RCC 7860 (cell line): ENCODE results near the gene ZNF394.
"Not testable (repeated sequence)": the region's sequence is repeated elsewhere in the genome, so short reads cannot be mapped to it uniquely, and the experiment has no call there.

Experiments
- DNase-seq: peaks from one replicate; pipeline ENCODE4 v3.0.0-alpha.2; 2015; ENCODE audit warnings: low spot score
- FAIRE-seq: peaks from 2 replicates; lab custom pipeline; 2012; peaks lifted over from hg19 to GRCh38; lab: Jason Lieb, UNC

The ZNF394 gene

DNA sequence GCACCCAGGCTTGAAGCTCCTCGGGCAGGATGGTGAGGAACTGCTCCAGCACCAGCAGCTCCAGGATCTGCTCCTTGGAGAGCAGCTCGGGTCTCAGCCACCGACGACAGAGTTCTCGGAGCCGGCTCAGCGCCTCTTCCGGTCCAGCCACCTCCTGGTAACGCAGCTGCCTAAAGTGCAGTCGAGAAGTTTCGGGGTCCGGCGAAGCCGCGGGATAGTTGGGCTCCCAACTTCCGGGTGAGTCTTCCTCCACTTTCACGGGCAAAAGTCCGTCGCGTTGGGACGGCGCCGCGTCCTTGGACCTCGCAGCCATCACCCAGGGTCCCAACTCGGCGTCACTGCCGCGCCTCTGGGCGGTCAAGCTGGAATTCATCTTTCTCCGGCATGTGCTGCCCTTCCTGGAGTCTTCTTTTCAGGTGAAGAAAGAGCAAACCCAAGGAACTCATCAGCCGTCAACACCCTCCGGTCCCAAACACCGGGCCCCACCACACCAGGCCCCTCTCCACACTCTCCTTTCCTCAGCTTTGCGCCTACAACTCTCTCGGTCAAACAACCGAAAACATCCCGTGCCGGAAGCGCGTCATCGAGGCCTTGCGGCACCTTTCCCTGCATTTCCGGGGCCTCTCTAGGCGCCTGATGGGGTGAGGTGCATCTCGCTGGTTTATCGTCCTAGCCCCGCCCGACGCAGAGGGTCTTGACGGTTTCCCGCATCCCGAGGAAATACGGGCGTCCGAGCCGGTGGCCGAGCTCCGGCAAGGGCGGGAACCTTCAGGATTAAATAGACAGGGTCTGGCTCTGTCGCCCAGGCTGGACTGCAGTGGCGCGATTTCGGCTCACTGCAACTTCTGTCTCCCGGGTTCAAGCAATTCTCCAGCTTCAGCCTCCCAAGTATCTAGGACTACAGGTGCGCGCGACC lies at the start of gene ZNF394:
Gene ZNF394, minus strand, starts transcription at position 561 of the 916 bp plus-strand sequence. Its CDS starts 188 bp downstream, at position 373.
- peak; percentile 46 for FAIRE-seq
- peak; percentile 81 for DNase-seq

GRCh38 chr7:99549545-99549944 lies 49.5 kb upstream of the ZNF394 start:
- DNase-seq, FAIRE-seq: not testable (repeated sequence)

GRCh38 chr7:99545308-99545707 lies 45.2 kb upstream of the ZNF394 start:
- FAIRE-seq, DNase-seq: not testable (repeated sequence)

GRCh38 chr7:99543916-99544315 lies 43.8 kb upstream of the ZNF394 start:
- DNase-seq: no peak
- no peak for FAIRE-seq

- no peak for DNase-seq
- FAIRE-seq: no peak
Measured at GRCh38 chr7:99543081-99543671, 43.1 kb upstream of the ZNF394 start.

DNA sequence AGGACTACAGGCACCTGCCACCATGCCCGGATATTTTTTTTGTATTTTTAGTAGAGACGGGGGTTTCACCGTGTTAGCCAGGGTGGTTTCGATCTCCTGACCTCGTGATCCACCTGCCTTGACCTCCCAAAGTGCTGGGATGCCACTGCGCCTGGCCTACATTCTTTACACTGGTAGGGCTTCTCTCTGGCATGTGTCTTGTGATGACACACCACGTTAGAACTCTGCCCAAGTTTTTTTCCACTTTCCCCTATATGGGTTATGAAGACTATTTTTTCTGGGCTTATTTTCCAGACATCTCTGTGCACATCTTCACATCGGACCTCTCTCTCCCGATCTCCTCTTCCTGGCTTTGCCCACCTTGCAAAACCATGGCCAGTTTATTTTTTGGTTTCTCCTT lies 41.1 kb upstream of the ZNF394 start:
- FAIRE-seq (no peak), DNase-seq (no peak)

GRCh38 chr7:99540542-99540941 lies 40.5 kb upstream of the ZNF394 start:
- DNase-seq (no peak), FAIRE-seq (no peak)

GRCh38 chr7:99539213-99539811 lies 39.2 kb upstream of the ZNF394 start:
- FAIRE-seq: no peak
- no peak for DNase-seq

GRCh38 chr7:99535667-99536066 lies 35.6 kb upstream of the ZNF394 start:
- FAIRE-seq (no peak), DNase-seq (no peak)

- no peak for DNase-seq
- no peak for FAIRE-seq
Measured at GRCh38 chr7:99531354-99531765, 31.3 kb upstream of the ZNF394 start.

GRCh38 chr7:99525713-99526440 lies 25.8 kb upstream of the ZNF394 start:
- DNase-seq (no peak), FAIRE-seq (no peak)

DNA sequence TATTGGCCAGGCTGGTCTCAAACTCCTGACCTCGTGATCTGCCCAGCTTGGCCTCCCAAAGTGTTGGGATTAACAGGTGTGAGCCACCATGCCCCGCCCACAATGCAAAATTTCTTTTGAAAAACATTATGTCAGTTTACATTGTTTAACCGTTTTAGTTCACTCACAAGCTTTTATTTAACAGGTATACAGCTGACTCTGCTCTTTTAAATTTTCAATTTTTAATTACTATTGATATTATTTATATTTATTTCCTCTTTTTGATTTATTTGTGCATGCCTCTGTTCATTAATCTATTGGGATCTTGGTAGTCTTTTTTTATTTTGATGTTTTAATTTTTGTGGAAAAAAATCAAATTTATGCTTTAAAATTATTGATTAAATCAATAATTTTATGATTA lies 21.3 kb upstream of the ZNF394 start:
- no peak for DNase-seq
- no peak for FAIRE-seq

GRCh38 chr7:99514050-99514449 lies 14.0 kb upstream of the ZNF394 start:
- FAIRE-seq: no peak
- DNase-seq: no peak

DNA sequence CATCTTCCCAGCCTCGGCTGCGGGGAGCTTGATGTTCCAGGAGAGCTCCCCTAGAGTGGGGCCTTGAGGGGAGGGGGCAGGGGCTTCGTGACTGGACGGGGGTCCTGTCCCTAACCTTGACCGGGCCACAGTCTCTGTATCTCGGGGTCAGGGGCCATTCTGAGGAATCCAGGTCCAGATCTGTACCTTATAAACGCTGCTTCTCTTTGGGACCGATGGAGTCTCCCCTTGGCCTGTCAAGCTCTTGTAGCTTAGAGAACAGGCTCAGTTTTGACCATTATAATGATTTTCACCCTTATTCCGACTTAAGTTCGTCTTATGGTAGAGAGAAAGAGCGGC lies 5.2 kb upstream of the ZNF394 start:
- DNase-seq: no peak
- FAIRE-seq: no peak

- FAIRE-seq: peak; percentile 28
- peak; percentile 95 for DNase-seq
Measured at GRCh38 chr7:99504603-99505323, 4.7 kb upstream of the ZNF394 start, which contains the start of gene ZKSCAN5. Gene ZKSCAN5 (plus strand): TSS chr7:99504662. CDS start chr7:99506045, 1,383 bp downstream.

- no peak for DNase-seq
- FAIRE-seq: peak; percentile 76
Measured at GRCh38 chr7:99504281-99504602, 4.2 kb upstream of the ZNF394 start.

- not testable (repeated sequence) for DNase-seq, FAIRE-seq
Measured at GRCh38 chr7:99501236-99501635, 1.2 kb upstream of the ZNF394 start.

- FAIRE-seq (no peak), DNase-seq (no peak)
Measured at GRCh38 chr7:99500637-99501009, 542 bp upstream of the ZNF394 start.

DNA sequence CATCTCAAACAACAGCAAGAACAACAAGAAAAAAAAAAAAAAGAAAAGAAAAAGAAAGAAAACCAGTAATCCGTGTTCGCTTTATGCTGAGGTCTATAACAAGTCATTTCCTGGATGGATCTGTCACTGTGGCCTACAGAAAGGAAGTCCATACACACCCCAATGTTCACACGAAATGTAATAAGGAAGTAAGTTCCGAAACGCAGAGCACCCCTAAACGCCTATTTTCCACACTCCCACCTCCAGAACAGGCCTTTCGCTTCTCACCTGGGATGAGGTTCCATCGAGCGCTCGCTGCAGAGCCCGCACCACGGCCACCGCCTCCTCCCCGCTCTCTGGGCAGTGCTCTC lies 735 bp downstream of the ZNF394 start:
- DNase-seq (no peak), FAIRE-seq (no peak)

GRCh38 chr7:99498546-99498944 lies 1.5 kb downstream of the ZNF394 start:
- FAIRE-seq (no peak), DNase-seq (no peak)
